Activated gamma-delta T cell treated with Interleukin-2 at 50 U/mL for 16 hours (primary cell): Measurements from ENCODE around the gene OTUD3.
"Not testable (repeated sequence)": the region's sequence is repeated elsewhere in the genome, so short reads cannot be mapped to it uniquely, and the experiment has no call there.

Source experiments
- DNase-seq: peaks from one replicate; pipeline ENCODE4 v3.0.0-alpha.2; 2020

The OTUD3 gene

GRCh38 chr1:19882111-19883071 lies at the start of gene OTUD3:
TSS of gene OTUD3 (plus strand) at chr1:19882395. CDS start at chr1:19882514, 119 bp downstream.
- peak; percentile 95 for DNase-seq

- DNase-seq, result no peak
These were observed 46.6 kb upstream of the OTUD3 start for GRCh38 chr1:19835578-19835977.

- DNase-seq, result no peak
These were observed 44.3 kb upstream of the OTUD3 start for GRCh38 chr1:19837866-19838265.

DNA sequence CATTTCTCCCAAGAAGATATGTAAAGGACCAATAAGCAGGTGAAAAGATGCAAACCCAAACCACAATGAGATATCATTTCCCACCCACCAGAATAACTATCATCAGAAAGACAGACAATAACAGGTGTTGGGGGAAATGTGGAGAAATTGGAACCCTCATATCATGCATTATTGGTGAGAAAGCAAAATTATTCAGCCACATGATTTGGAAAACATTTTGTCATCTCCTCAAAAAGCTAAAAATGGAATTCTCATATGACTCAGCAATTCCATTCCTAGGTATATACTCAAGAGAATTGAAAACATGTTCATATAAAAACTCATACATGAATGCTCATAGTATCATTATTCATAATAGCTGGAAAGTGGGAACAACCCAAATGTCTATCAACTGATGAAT lies 42.0 kb upstream of the OTUD3 start:
- no peak for DNase-seq

GRCh38 chr1:19844731-19845495 lies 37.3 kb upstream of the OTUD3 start:
- no peak for DNase-seq

DNA sequence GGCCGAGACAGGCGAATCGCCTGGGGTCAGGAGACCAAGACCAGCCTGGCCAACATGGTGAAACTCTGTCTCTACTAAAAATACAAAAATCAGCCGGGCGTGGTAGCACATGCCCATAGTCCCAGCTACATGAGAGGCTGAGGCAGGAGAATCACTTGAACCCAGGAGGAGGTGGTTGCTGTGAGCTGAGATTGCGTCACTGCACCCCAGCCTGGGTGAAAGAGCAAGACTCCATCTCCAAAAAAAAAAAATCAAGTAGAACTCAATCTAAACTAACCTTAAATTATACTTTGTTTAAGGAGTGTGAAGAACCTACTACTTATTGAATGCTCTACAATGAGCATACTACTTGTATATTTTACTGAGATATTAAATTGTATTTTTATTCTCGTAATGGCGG lies 36.6 kb upstream of the OTUD3 start:
- no peak for DNase-seq

DNA sequence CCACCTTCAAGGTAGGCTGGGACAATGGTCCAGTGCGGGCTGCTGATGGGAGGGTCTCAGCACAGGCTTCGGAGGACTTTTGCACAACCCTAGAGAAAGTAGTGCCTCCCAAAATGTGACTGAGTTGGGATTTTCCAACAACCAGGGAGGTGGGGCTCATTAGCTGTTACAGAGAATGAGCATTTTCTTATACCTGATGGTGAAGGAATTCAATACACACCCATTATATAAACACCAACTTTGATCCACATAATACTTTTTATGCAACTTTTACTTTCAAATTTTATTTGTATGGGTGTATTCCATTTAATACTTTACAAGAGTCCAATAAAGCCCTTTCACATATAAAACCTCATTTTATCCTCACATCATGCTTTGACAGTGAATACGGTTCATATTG lies 35.9 kb upstream of the OTUD3 start:
- DNase-seq, result no peak

DNA sequence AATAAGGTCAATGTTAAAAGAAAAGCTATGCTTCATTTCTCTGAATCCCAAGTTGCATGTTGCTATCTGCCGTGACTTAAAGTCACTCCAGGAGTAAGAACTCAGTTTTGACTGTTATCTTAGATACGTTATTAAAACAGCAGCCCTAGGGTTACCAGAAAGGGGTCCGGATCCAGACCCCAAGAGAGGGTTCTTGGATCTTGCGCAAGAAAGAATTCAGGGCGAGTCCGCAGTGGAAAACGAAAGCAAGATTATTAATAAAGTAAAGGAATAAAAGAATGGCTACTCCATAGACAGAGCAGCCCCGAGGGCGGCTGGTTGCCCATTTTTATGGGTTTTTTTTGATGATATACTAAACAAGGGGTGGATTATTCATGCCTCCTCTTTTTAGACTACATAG lies 34.9 kb upstream of the OTUD3 start:
- not testable (repeated sequence) for DNase-seq

- DNase-seq, result not testable (repeated sequence)
These were observed 32.9 kb upstream of the OTUD3 start for GRCh38 chr1:19849307-19849706.

DNA sequence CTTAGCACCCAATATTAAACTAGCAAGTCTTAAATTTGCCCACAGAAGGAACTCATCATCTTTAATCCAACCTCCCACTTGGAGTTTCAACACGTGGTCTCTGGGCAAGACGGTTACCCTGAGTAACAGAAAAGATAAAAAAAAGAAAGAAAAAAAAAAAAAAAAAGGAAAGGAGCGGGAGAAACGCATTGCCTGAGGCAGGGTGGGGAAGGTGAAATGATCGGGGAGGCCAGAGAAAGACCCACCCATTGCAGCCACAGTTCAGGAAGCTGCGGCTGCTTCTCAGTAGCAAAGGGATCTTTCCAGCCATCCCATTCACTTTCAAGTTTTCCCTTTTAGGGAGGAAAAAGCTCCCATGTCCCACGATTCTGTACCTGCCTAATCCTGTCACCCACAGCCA lies 32.0 kb upstream of the OTUD3 start:
- no peak for DNase-seq

DNA sequence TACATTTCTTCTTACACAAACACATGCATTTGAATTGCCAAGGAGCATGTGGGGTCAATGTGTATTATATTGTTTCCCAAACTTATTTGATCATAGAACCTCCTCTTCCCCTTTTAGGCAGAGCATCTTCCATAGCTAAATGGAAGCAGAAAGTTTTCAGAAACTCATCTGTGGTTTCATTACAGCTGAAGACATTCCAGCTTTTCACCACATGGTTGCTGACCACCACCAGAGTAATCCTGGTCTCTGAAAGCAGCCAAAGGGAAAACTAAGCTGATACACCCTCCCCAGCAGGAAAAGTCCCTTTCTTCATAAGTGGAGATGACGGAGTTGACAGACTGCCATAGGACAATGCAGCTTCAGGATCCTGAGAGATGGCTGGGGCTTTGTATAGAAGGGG lies 30.2 kb upstream of the OTUD3 start:
- no peak for DNase-seq

DNA sequence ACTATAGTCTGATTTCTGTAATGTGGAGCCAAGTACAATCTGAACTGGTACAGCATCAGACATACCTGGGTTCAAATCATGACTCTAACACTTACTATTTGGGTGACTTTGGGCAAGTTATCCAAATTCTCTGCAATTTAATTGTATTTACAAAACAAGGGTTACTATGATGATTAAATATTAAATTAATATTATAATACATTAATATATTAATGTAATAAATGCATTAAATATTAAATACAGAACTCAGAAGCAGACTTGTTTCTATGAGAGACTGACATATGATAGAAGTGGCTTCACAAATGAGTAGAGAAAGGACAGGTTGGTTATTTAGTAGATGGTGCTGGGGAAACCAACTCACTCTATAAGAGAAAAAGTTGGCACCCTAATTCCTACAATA lies 27.3 kb upstream of the OTUD3 start:
- no peak for DNase-seq

DNA sequence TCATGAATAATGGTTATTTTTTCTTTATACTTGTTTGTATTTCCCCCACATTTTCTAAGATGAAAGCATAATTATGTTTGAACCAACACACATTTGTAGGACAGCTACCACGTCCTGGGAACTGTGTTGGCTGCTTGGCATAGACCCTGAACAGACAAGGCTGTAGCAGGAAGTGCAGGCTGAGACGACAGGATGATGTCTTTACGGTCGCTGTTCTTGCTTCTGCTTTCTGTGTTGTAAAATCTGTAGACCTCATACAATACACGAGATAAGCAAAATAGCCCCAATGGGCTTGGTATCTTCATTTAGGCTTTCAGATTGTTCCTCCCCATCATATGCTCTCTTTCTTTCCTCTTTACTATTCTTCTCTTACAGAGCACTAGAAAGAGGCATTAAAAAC lies 23.3 kb upstream of the OTUD3 start:
- DNase-seq, result no peak

GRCh38 chr1:19859876-19860275 lies 22.3 kb upstream of the OTUD3 start:
- DNase-seq, result no peak

GRCh38 chr1:19860418-19860817 lies 21.8 kb upstream of the OTUD3 start:
- no peak for DNase-seq

DNA sequence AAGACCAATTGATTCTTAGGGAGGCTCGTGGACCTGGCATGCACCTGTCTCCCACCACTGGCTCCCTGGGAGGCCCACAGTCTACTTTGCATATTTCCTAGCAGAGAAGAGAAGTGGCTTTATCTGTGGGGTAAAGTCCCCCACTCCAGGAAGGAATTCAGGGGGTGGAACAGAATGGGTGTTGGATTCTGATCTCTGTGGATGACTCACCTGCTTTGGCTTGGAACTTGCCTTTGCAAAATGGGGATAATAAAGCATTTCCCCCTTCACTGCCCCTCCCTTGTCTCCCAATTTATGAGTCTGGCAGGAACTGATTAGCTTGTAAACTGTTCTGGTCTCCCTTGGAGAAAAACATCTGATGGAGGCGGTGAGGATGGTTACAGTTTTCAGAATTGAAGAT lies 21.2 kb upstream of the OTUD3 start:
- DNase-seq, result no peak

DNA sequence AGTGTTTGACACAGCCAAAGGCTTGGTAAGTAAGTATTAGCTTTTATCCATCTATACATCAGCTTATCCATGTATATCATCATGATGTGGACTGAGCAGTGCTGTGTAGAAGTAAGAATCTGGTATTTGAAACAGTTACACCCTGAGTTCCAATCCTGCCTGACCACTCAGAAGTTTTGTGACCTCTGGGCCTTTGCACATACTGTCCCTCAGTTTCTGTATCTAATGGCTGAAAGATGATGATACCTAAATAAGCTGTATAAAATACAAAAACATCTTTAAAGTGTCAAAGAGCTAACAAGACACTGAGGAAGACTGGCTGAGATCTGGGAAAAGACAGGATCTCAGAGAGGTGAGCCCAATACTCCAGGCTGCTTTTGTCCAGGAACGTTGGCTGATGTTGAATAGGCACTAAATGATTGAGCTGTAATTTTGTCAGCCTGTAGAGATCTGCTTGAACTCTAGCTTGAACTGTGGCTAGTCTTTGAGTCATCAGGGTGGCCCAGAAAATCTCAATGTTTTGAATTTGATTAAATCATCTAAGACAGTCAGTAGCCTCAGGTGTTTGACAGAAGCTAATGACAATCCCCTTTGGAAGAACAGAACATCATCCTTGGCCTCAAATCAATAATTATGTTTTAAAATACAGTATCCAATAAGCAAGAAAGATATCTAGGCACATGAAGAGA lies 20.2 kb upstream of the OTUD3 start:
- no peak for DNase-seq

- DNase-seq, result no peak
These were observed 19.3 kb upstream of the OTUD3 start for GRCh38 chr1:19862944-19863343.

- no peak for DNase-seq
These were observed 17.5 kb upstream of the OTUD3 start for GRCh38 chr1:19864570-19865160.

DNA sequence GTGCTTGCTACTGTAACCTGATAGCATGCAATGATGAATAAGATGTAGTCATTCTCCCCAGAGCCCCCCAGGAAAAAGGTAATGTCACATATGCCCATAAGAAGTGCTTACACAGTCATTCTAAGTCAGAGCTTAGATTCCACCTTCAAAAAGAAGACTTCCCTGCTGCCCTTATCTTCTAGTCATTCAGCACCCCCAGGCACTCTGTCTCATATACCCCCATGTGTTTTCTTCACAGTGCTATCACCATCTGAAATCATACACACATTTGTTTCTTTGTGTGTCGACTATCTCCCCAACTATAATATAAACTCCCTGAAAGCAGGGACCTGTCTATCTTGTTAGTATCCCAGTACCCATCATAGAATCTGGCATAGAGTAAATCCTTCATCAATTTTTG lies 16.2 kb upstream of the OTUD3 start:
- DNase-seq, result no peak

- DNase-seq, result no peak
These were observed 15.4 kb upstream of the OTUD3 start for GRCh38 chr1:19866758-19867157.

DNA sequence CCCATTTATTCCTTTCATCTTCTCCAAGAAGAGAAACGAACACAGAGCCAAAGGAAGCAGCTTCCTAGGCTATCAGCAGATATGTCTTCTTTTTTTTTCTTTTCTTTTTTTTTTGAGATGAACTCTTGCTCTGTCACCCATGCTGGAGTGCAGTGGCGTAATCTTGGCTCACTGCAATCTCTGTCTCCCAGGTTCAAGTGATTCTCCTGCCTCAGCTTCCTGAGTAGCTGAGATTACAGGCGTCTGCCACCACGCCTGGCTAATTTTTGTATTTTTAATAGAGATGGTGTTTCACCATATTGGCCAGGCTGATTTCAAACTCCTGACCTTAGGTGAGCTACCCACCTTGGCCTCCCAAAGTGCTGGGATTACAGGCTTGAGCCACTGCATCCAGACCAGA lies 13.6 kb upstream of the OTUD3 start:
- not testable (repeated sequence) for DNase-seq

- DNase-seq, result not testable (repeated sequence)
These were observed 12.7 kb upstream of the OTUD3 start for GRCh38 chr1:19869453-19869852.
